Neural cell (in vitro differentiated cells): ENCODE results near the gene MEGF11. TPM values are rescaled to one million over a fixed set of nuclear protein-coding genes. Genes with fewer than 3 reads are reported as not detected.

Experiments
- H2AFZ ChIP-seq: fragments of 200-600, 300-800 bp; sonication (generic), shearing (Covaris generic); 2 replicates; pipeline ENCODE4 v1.6.0; 2014; ENCODE audit warnings: low read depth, mild to moderate bottlenecking, antibody characterized with exemption, low read length, moderate library complexity
- H3F3A ChIP-seq: fragments of 200-600 bp; shearing (Covaris generic); 2 replicates; pipeline ENCODE4 v1.6.1; 2016; ENCODE audit warnings: mild to moderate bottlenecking, moderate library complexity, mixed read lengths, antibody characterized with exemption, low read length; ENCODE audit not compliant: insufficient read depth, poor library complexity, severe bottlenecking
- H3K27ac ChIP-seq: fragments of 200-600, 300-800 bp; sonication (generic), shearing (Covaris generic); 2 replicates; pipeline ENCODE4 v1.5.1; 2014; ENCODE audit warnings: mild to moderate bottlenecking, low read length, moderate library complexity
- H3K27me3 ChIP-seq: fragments of 300-800, 200-600 bp; sonication (generic), shearing (Covaris generic); 2 replicates; pipeline ENCODE4 v1.6.0; 2014; ENCODE audit warnings: mild to moderate bottlenecking, low read depth, low read length, moderate library complexity; ENCODE audit not compliant: insufficient read depth
- H3K36me3 ChIP-seq: fragments of 300-800, 200-600 bp; sonication (generic), shearing (Covaris generic); 2 replicates; pipeline ENCODE4 v1.5.1; 2014; ENCODE audit warnings: mild to moderate bottlenecking, antibody characterized with exemption, low read length, moderate library complexity; ENCODE audit not compliant: insufficient read depth
- H3K4me2 ChIP-seq: fragments of 300-800, 200-600 bp; sonication (generic), shearing (Covaris generic); 2 replicates; pipeline ENCODE4 v1.6.0; 2014; ENCODE audit warnings: mild to moderate bottlenecking, low read length
- H3K4me3 ChIP-seq: fragments of 300-800, 200-600 bp; sonication (generic), shearing (Covaris generic); 2 replicates; pipeline ENCODE4 v1.5.1; 2014; ENCODE audit warnings: mild to moderate bottlenecking, low read length, moderate library complexity
- H3K79me2 ChIP-seq: fragments of 200-600 bp; shearing (Covaris generic); replicated peaks from 2 replicates; pipeline ENCODE4 v1.6.0; 2014; ENCODE audit warnings: mild to moderate bottlenecking, low read length, moderate library complexity; ENCODE audit not compliant: insufficient read depth
- H3K9ac ChIP-seq: fragments of 300-800, 200-600 bp; sonication (generic), shearing (Covaris generic); 2 replicates; pipeline ENCODE4 v1.6.1; 2016; ENCODE audit warnings: mild to moderate bottlenecking, low read length, mixed read lengths
- H3K9me2 ChIP-seq: fragments of 200-600 bp; shearing (Covaris generic); 2 replicates; pipeline ENCODE4 v1.6.1; 2016; ENCODE audit warnings: mild to moderate bottlenecking, low read length, mixed read lengths; ENCODE audit not compliant: insufficient read depth
- H3K9me3 ChIP-seq: fragments of 200-600, 300-800 bp; sonication (generic), shearing (Covaris generic); 2 replicates; pipeline ENCODE4 v1.6.1; 2016; ENCODE audit warnings: mild to moderate bottlenecking, mixed run types, low read length, moderate library complexity, mixed read lengths
- H4K20me1 ChIP-seq: fragments of 200-600 bp; shearing (Covaris generic); 2 replicates; pipeline ENCODE4 v1.6.1; 2016; ENCODE audit warnings: mild to moderate bottlenecking, mixed run types; ENCODE audit not compliant: insufficient read depth
- CTCF ChIP-seq: fragments of 450-650 bp; IDR thresholded peaks from 2 replicates; pipeline ENCODE4 v1.5.1; 2014; ENCODE audit warnings: antibody characterized with exemption, mild to moderate bottlenecking, moderate library complexity; ENCODE audit not compliant: poor library complexity, severe bottlenecking
- EP300 ChIP-seq: fragments of 450-650 bp; conservative IDR thresholded peaks from 2 replicates; pipeline ENCODE4 v1.6.1; 2014; ENCODE audit warnings: antibody characterized with exemption, mild to moderate bottlenecking, moderate library complexity; ENCODE audit not compliant: poor library complexity, severe bottlenecking
- EZH2 ChIP-seq: fragments of 200-600, 300-800 bp; shearing (Covaris generic), sonication (generic); IDR thresholded peaks from 2 replicates; pipeline ENCODE4 v1.6.1; 2014; ENCODE audit warnings: antibody characterized with exemption, low read length, borderline replicate concordance, mild to moderate bottlenecking; ENCODE audit not compliant: insufficient read depth, poor library complexity, severe bottlenecking
- MXI1 ChIP-seq: fragments of 450-650 bp; conservative IDR thresholded peaks from 2 replicates; pipeline ENCODE4 v1.6.1; 2014; ENCODE audit warnings: antibody characterized with exemption, mild to moderate bottlenecking; ENCODE audit not compliant: poor library complexity, severe bottlenecking
- POLR2AphosphoS5 ChIP-seq: IDR thresholded peaks from 2 replicates; pipeline ENCODE4 v1.6.1; 2012
- RAD21 ChIP-seq: fragments of 450-650 bp; conservative IDR thresholded peaks from 2 replicates; pipeline ENCODE4 v1.6.1; 2014; ENCODE audit warnings: antibody characterized with exemption, mild to moderate bottlenecking, moderate library complexity
- SMC3 ChIP-seq: fragments of 450-650 bp; conservative IDR thresholded peaks from 2 replicates; pipeline ENCODE4 v1.6.1; 2014; ENCODE audit warnings: antibody characterized with exemption, mild to moderate bottlenecking, moderate library complexity; ENCODE audit not compliant: poor library complexity
- TAF1 ChIP-seq: IDR thresholded peaks from 2 replicates; pipeline ENCODE4 v1.6.1; 2012; ENCODE audit warnings: low read depth
- polyA plus RNA-seq: library from polyadenylated mRNA; depleted of rRNA; stranded (reverse); fragments of >200 nt; gene quantifications from 2 replicates; pipeline ENCODE4 v1.2.3, GENCODE V29; 2014
- TF ChIP-seq, protein P1 (sequence below): IDR thresholded peaks from 2 replicates; pipeline ENCODE4 v1.6.1; 2012; ENCODE audit warnings: borderline replicate concordance

The MEGF11 gene
- polyA plus RNA-seq, 1 donor from 2014 or later, result 0.64 TPM

- TF ChIP-seq TAF1, result no peak
- TF ChIP-seq, protein P1, sequence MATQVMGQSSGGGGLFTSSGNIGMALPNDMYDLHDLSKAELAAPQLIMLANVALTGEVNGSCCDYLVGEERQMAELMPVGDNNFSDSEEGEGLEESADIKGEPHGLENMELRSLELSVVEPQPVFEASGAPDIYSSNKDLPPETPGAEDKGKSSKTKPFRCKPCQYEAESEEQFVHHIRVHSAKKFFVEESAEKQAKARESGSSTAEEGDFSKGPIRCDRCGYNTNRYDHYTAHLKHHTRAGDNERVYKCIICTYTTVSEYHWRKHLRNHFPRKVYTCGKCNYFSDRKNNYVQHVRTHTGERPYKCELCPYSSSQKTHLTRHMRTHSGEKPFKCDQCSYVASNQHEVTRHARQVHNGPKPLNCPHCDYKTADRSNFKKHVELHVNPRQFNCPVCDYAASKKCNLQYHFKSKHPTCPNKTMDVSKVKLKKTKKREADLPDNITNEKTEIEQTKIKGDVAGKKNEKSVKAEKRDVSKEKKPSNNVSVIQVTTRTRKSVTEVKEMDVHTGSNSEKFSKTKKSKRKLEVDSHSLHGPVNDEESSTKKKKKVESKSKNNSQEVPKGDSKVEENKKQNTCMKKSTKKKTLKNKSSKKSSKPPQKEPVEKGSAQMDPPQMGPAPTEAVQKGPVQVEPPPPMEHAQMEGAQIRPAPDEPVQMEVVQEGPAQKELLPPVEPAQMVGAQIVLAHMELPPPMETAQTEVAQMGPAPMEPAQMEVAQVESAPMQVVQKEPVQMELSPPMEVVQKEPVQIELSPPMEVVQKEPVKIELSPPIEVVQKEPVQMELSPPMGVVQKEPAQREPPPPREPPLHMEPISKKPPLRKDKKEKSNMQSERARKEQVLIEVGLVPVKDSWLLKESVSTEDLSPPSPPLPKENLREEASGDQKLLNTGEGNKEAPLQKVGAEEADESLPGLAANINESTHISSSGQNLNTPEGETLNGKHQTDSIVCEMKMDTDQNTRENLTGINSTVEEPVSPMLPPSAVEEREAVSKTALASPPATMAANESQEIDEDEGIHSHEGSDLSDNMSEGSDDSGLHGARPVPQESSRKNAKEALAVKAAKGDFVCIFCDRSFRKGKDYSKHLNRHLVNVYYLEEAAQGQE, result no peak
- no peak for TF ChIP-seq EZH2
- TF ChIP-seq SMC3, result no peak
- no peak for TF ChIP-seq CTCF
- no peak for TF ChIP-seq RAD21
- no peak for TF ChIP-seq POLR2AphosphoS5
- no peak for TF ChIP-seq EP300
- TF ChIP-seq MXI1, result no peak
- Histone ChIP-seq H3K79me2 (no peaks in the 10 kb centered on the region), H3K36me3 (no peaks in the 10 kb centered on the region)
These were observed 185.9 kb downstream of the MEGF11 start for GRCh38 chr15:66067687-66068086.

GRCh38 chr15:66066481-66066880 is 187.1 kb downstream of the MEGF11 start:
- no peaks in the 10 kb centered on the region for H3K9me2 ChIP-seq
- H3K27ac ChIP-seq, result no peak overlapping the region
- H3K4me2 ChIP-seq, result no peak overlapping the region
- H3K79me2 ChIP-seq, result no peaks in the 10 kb centered on the region
- H3K36me3 ChIP-seq, result no peaks in the 10 kb centered on the region
- no peak overlapping the region for H3K4me3 ChIP-seq
- TF ChIP-seq EP300 (no peak), MXI1 (no peak), CTCF (no peak), EZH2 (no peak), POLR2AphosphoS5 (no peak), SMC3 (no peak), RAD21 (no peak), TAF1 (no peak)
- TF ChIP-seq, protein P1, result no peak
- H3F3A ChIP-seq, result no peaks in the 10 kb centered on the region
- H2AFZ ChIP-seq, result no peak overlapping the region
- no peaks in the 10 kb centered on the region for H3K27me3 ChIP-seq
- H4K20me1 ChIP-seq, result no peaks in the 10 kb centered on the region
- no peaks in the 10 kb centered on the region for H3K9me3 ChIP-seq
- no peak overlapping the region for H3K9ac ChIP-seq

More at GRCh38 chr15:66067687-66068086, 185.9 kb downstream of the MEGF11 start:
- no peak overlapping the region for H3K27ac ChIP-seq
- H4K20me1 ChIP-seq, result no peaks in the 10 kb centered on the region
- H3K27me3 ChIP-seq, result no peaks in the 10 kb centered on the region
- H3K9ac ChIP-seq, result no peak overlapping the region
- H2AFZ ChIP-seq, result no peak overlapping the region
- no peak overlapping the region for H3K4me2 ChIP-seq
- H3K4me3 ChIP-seq, result no peak overlapping the region
- no peaks in the 10 kb centered on the region for H3F3A ChIP-seq
- no peaks in the 10 kb centered on the region for H3K9me3 ChIP-seq
- H3K9me2 ChIP-seq, result no peaks in the 10 kb centered on the region
